T-helper 1 cell treated with Interleukin-12 subunit alpha and Interleukin-12 subunit beta and Interleukin-4 antibody, amounts not matched to agents 30 μg/mL and 1 μg/mL, for 36 hours (primary cell): ENCODE data around the gene ZNF774.
"Not testable (repeated sequence)": the region's sequence is repeated elsewhere in the genome, so short reads cannot be mapped to it uniquely, and the experiment has no call there.

ENCODE experiments used
- H3K27ac Mint-ChIP-seq: one replicate; pipeline ENCODE4 v1.8.0; 2021; ENCODE audit warnings: mild to moderate bottlenecking, mixed read lengths
- H3K27me3 Mint-ChIP-seq: one replicate; pipeline ENCODE4 v1.8.0; 2021; ENCODE audit warnings: low read depth, mixed read lengths
- H3K36me3 Mint-ChIP-seq: one replicate; pipeline ENCODE4 v1.8.0; 2021; ENCODE audit warnings: low read depth, mixed read lengths
- H3K4me1 Mint-ChIP-seq: one replicate; pipeline ENCODE4 v1.8.0; 2021; ENCODE audit warnings: low read depth, mixed read lengths
- H3K4me3 Mint-ChIP-seq: one replicate; pipeline ENCODE4 v1.8.0; 2021; ENCODE audit warnings: mild to moderate bottlenecking, moderate library complexity, mixed read lengths
- H3K9me3 Mint-ChIP-seq: one replicate; pipeline ENCODE4 v1.8.0; 2021; ENCODE audit warnings: mixed read lengths

The ZNF774 gene

GRCh38 chr15:90352107-90352893 lies at the start of gene ZNF774:
Gene ZNF774 (plus strand): TSS chr15:90352284. CDS start chr15:90354661, 2,377 bp downstream.
- Mint-ChIP-seq H3K27ac (peak within 1 kb of the TSS; percentile 79), H3K4me3 (peak within 1 kb of the TSS; percentile 90), H3K27me3 (peaks cover 12% of the 10 kb centered on the region), H3K9me3 (no peaks in the 10 kb centered on the region), H3K4me1 (peaks cover 17% of the 10 kb centered on the region), H3K36me3 (no peaks in the 10 kb centered on the region)

GRCh38 chr15:90305355-90305754 lies 46.7 kb upstream of the ZNF774 start:
- H3K36me3 Mint-ChIP-seq, H3K9me3 Mint-ChIP-seq, H3K27me3 Mint-ChIP-seq, H3K27ac Mint-ChIP-seq, H3K4me3 Mint-ChIP-seq: not testable (repeated sequence)
- peaks cover 27% of the 10 kb centered on the region for H3K4me1 Mint-ChIP-seq

GRCh38 chr15:90305932-90306331 lies 46.2 kb upstream of the ZNF774 start:
- no peaks in the 10 kb centered on the region for H3K9me3 Mint-ChIP-seq
- H3K36me3 Mint-ChIP-seq, result no peaks in the 10 kb centered on the region
- H3K27ac Mint-ChIP-seq, result peak overlapping the region; percentile 79
- H3K27me3 Mint-ChIP-seq, result peaks cover 3% of the 10 kb centered on the region
- peak overlapping the region; percentile 47 for H3K4me3 Mint-ChIP-seq
- peaks cover 25% of the 10 kb centered on the region for H3K4me1 Mint-ChIP-seq

- H3K27ac Mint-ChIP-seq, result peak overlapping the region; percentile 79
- peak overlapping the region; percentile 47 for H3K4me3 Mint-ChIP-seq
- no peaks in the 10 kb centered on the region for H3K9me3 Mint-ChIP-seq
- H3K27me3 Mint-ChIP-seq, result peaks cover 9% of the 10 kb centered on the region
- H3K4me1 Mint-ChIP-seq, result peaks cover 22% of the 10 kb centered on the region
- H3K36me3 Mint-ChIP-seq, result no peaks in the 10 kb centered on the region
Measured at GRCh38 chr15:90306560-90306959, 45.5 kb upstream of the ZNF774 start.

- H3K36me3 Mint-ChIP-seq, result no peaks in the 10 kb centered on the region
- H3K27me3 Mint-ChIP-seq, result peaks cover 20% of the 10 kb centered on the region
- no peak overlapping the region for H3K27ac Mint-ChIP-seq
- H3K4me1 Mint-ChIP-seq, result peaks cover 19% of the 10 kb centered on the region
- no peak overlapping the region for H3K4me3 Mint-ChIP-seq
- no peaks in the 10 kb centered on the region for H3K9me3 Mint-ChIP-seq
Measured at GRCh38 chr15:90307661-90308060, 44.4 kb upstream of the ZNF774 start.

DNA sequence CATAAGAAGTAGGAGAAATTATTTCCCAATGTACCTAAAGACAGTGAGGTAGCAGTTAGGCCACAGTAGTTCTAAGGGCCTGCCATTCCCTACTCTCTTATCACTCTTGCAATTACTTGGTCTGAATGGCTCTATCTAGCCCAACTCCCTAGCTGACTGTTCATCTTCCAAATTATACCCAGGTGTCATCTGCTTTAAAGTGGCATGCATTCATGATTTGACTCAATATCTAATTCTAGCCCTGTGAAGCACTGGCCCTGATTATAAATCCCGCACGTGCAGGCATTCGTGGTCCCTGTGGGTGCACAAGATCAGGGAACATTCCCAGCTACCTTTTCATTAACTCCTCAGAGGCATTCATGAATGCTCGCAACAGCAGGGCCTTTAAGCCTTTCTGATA lies 43.1 kb upstream of the ZNF774 start:
- Mint-ChIP-seq H3K27me3 (peaks cover 30% of the 10 kb centered on the region), H3K27ac (no peak overlapping the region), H3K4me3 (no peak overlapping the region), H3K9me3 (no peaks in the 10 kb centered on the region), H3K4me1 (peaks cover 19% of the 10 kb centered on the region), H3K36me3 (no peaks in the 10 kb centered on the region)

- H3K27me3 Mint-ChIP-seq, result peaks cover 30% of the 10 kb centered on the region
- H3K27ac Mint-ChIP-seq, result no peak overlapping the region
- no peaks in the 10 kb centered on the region for H3K36me3 Mint-ChIP-seq
- H3K4me1 Mint-ChIP-seq, result peaks cover 6% of the 10 kb centered on the region
- no peak overlapping the region for H3K4me3 Mint-ChIP-seq
- H3K9me3 Mint-ChIP-seq, result no peaks in the 10 kb centered on the region
Measured at GRCh38 chr15:90315278-90315982, 36.7 kb upstream of the ZNF774 start.

DNA sequence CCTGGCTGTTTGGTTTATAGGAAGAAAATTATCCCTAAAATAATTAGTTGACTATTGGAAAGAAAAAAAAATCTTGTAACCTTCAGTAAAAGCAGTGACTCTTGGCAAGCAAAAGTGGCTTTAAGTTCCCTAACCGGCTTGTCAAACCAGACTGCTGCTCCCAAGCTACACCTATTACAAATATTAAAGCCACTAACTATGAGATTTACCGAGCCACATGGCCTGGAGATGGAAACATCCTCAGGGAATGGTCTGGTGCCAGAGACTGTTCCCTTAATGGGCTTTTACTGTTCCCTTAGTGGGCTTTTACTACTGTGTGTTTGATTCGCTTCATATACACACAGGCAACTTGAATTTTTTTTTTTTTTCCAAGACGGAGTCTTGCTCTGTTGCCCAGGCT lies 35.9 kb upstream of the ZNF774 start:
- H3K9me3 Mint-ChIP-seq, result no peaks in the 10 kb centered on the region
- no peaks in the 10 kb centered on the region for H3K36me3 Mint-ChIP-seq
- peaks cover 8% of the 10 kb centered on the region for H3K4me1 Mint-ChIP-seq
- peaks cover 26% of the 10 kb centered on the region for H3K27me3 Mint-ChIP-seq
- no peak overlapping the region for H3K27ac Mint-ChIP-seq
- no peak overlapping the region for H3K4me3 Mint-ChIP-seq

DNA sequence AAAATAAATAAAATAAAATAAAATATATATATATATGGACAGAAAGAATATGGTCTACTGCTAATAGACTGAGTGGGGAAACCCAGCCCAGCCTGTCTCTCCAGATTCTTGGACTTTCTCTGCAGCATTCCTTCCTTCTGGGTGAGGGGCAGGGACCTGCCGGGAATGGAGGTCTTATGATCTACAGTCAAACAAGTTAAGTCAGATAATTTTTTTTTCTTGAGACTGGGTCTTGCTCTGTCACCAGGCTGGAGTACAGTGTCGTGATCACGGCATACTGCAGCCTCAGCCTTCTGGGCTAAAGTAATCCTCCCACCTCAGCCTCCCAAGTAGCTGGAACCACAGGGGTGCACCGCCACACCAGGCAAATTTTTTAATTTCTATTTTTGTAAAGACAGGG lies 33.5 kb upstream of the ZNF774 start:
- peaks cover 1% of the 10 kb centered on the region for H3K27me3 Mint-ChIP-seq
- H3K36me3 Mint-ChIP-seq, result no peaks in the 10 kb centered on the region
- H3K9me3 Mint-ChIP-seq, result no peaks in the 10 kb centered on the region
- no peak overlapping the region for H3K27ac Mint-ChIP-seq
- no peak overlapping the region for H3K4me3 Mint-ChIP-seq
- H3K4me1 Mint-ChIP-seq, result peaks cover 8% of the 10 kb centered on the region

DNA sequence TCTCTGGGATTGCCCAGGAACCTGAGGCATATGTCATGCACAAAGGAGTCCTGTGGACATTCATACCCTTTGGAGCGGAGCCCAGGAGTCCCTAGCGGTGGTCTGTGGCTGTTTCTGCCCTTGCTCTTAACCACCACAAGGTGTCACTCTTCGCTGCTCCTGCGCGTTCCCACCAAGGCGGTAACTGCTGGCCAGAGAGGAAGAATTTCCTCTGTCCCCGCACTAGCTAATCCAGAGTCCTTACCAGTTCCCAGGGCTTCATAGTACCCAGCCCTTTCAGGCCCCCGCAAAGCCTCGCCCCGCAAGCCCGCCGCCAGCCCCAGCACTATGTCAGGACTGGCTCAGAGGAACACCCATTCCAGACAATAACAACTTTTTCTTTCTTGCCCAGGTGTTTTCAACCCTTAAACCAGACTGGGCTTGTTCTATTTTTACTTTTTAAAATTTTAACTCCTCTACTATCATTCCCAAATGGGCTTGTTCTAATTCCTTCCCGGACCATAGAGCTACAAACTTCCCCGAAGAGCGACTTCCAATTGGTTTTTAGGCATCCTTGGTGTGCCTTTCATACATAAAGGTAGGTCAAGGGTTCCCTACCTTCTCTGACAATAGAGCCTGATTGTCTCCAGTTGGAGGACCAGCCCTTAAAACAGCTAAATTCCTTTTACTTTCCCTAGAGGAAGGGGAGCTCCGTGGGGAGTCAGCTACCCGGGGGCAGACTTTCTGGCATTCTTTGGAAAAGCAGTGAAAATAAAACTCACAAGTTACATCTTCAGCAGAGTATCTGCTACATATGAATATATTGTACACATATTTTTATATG lies 31.8 kb upstream of the ZNF774 start:
- Mint-ChIP-seq H3K9me3 (no peaks in the 10 kb centered on the region), H3K27me3 (no peaks in the 10 kb centered on the region), H3K4me1 (peaks cover 8% of the 10 kb centered on the region), H3K4me3 (peak overlapping the region; percentile 8), H3K36me3 (no peaks in the 10 kb centered on the region), H3K27ac (no peak overlapping the region)

DNA sequence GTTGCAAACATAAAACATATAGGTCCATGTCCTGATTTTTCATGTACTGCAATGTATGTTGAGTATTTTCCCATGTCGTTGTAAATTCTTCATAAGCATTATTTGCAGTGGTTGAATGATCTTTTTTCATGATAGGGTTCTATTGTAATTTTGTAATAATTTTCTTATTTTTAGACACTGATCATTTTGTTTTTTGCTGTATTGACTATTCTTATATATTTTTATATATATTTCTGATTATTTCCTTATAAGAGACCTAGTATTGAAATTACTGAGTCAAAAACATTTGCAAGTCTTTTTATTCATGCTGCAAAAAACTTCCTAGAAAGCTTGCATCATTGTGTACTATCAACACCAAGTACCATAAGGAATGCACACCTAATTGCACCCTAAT lies 31.2 kb upstream of the ZNF774 start:
- no peak overlapping the region for H3K27ac Mint-ChIP-seq
- H3K4me1 Mint-ChIP-seq, result peaks cover 8% of the 10 kb centered on the region
- no peaks in the 10 kb centered on the region for H3K9me3 Mint-ChIP-seq
- H3K27me3 Mint-ChIP-seq, result peaks cover 3% of the 10 kb centered on the region
- no peaks in the 10 kb centered on the region for H3K36me3 Mint-ChIP-seq
- no peak overlapping the region for H3K4me3 Mint-ChIP-seq

- Mint-ChIP-seq H3K27ac (no peak overlapping the region), H3K36me3 (no peaks in the 10 kb centered on the region), H3K9me3 (no peaks in the 10 kb centered on the region), H3K4me3 (no peak overlapping the region), H3K27me3 (peaks cover 4% of the 10 kb centered on the region), H3K4me1 (peaks cover 11% of the 10 kb centered on the region)
Measured at GRCh38 chr15:90322538-90322937, 29.5 kb upstream of the ZNF774 start.

DNA sequence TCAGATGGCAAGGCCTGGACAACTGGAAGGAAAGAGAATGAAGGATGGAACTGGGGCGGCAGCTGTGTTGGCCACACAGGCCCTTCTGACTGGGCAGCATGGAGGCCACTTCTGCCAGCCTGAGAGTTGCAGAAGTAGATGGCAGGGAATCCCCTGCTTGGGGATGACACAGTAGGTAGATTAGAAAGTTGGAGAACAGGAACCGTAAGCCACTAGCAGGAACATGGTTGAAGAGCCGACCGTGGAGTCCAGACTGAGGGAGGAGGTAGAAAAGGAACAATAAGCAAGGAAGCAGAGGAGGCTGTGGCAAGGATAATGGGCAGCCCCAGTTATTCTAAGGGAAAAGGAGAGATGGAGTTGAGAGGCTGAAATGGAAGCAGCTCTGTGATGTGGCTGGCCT lies 26.4 kb upstream of the ZNF774 start:
- Mint-ChIP-seq H3K9me3 (no peaks in the 10 kb centered on the region), H3K27me3 (peaks cover 4% of the 10 kb centered on the region), H3K4me3 (no peak overlapping the region), H3K27ac (no peak overlapping the region), H3K4me1 (peaks cover 2% of the 10 kb centered on the region), H3K36me3 (no peaks in the 10 kb centered on the region)

GRCh38 chr15:90326441-90326840 lies 25.6 kb upstream of the ZNF774 start:
- Mint-ChIP-seq H3K9me3 (no peaks in the 10 kb centered on the region), H3K36me3 (no peaks in the 10 kb centered on the region), H3K27me3 (peaks cover 4% of the 10 kb centered on the region), H3K4me1 (peaks cover 2% of the 10 kb centered on the region), H3K4me3 (no peak overlapping the region), H3K27ac (no peak overlapping the region)
